HCEC 1CT (cell line): Measurements from ENCODE around the gene BMP7.
"Not testable (repeated sequence)": the region's sequence is repeated elsewhere in the genome, so short reads cannot be mapped to it uniquely, and the experiment has no call there.

Experiments
- DNase-seq: peaks from one replicate; pipeline ENCODE4 v3.0.0-alpha.2; 2017

The BMP7 gene

DNA sequence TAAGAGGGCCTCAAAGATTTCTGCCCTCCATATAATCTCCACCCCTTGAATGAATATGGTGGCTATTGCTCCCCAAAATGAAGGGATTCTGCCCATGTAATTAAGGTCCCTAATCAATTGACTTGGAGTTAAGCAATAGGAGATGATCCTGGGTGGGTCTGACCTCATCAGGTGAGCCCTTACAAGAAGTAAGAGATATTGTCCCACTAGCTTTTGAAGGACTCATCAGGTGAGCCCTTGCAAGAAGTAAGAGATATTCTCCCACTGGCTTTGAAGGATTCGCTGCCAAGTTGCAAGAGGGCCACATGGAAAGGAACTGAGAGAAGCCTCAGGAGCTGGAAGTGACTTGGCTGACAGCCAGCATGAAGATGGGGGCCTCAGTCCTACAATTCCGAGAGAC is 103.4 kb downstream of the BMP7 start:
- no peak for DNase-seq

- no peak for DNase-seq
Measured at GRCh38 chr20:57162362-57162652, 104.1 kb downstream of the BMP7 start.

DNA sequence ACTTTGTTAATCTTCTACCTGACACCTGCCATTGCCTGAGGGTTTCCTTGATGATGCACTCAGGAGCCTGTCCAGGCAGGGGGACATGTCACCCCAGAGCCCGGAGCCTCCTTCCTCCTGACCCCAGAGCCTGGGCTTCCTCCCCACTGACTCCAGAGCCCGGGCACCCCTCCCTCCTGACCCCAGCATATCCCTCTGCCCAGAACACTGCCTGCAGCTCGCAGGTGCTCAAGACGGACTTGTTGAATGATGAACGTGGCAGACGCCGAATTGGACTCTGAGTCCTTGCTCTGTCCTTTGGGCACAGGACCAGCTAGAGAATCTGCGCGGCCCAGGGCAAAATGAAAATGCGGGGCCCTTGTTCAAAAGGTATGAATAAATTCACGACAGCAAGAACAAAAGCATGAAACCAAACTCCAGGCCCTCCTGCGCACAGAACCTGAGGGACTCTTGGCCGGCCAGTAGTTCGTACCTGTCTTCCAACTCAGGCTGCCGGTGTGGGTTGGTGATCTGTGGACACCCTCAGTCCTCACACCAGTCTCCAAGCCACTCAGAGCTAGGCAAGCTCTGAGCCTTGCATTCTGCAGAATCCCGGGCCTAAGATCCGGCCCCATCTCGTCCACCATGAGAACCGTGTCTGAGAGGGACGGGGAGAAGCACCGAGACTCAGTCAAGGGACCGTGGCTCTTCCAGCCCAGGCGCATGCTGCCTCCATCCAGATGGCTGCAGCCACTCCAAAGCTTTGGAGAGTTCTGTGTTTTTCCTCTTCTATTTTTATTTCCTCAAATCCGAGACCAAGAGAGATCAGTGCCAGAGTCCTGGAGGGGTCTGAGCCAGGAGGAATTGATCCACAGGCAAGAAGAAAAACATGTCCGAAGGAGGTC is 104.7 kb downstream of the BMP7 start:
- no peak for DNase-seq

GRCh38 chr20:57160985-57161384 is 105.5 kb downstream of the BMP7 start:
- DNase-seq = no peak

DNA sequence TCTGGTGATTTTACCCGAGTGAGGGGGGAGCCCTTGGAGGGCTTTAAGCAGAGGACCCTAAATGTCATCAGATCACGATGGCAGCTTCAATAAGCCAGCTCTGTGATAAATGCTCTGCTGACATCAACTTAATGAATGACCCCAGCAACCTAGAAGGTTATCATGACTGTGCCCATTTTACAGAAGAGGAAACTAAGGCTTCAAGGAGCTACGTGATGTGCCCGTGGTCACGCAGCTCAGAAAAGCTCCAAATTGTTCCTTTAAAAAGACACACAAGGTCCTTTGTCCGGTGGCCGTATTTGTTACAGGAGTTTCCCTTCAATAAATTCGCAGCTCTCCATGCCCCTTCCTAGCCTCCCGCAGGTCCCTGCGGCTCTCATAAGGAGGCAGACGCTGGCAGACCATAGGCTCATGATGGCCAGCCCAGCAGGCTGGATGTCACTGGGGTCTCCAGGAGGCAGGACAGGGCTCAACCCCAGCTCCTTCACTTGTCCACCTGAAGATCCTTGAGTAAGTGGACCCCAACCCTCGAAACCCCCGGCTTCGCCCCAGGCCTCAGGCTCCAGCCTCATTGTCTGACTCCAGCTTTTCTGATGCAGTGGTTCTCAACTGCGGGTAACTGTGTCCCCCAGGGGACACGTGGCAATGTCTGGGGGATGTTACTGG is 106.4 kb downstream of the BMP7 start:
- DNase-seq = no peak

DNA sequence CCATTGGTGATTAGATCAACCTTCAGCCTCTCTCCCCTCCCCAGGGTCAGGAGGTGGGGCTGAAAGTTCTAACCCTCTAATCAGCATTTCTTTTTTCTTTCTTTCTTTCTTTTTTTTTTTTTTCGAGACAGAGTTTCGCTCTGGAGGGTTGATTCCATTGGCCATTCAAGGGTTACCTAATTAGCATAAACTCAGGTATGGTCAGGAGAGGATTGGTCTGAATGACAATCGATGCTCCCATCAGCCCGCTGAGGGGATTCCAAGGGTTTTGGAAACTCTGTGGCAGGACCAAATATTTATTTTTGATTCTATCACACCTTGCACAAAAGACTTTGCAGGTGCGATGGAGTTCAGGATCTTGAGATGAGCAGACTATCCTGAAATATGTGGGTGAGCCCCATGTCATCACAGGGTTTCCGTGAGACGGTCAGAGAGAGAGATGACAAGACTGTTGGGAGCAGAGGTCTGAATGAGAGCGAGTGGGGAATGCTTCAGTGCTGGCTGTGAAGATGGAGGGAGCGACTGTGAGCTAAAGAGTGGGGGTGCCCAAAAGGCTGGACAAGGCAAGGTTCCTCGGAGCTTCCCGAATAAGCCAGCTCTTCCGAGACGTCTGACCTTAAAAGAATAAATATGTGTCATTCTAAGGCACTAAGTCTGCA is 107.1 kb downstream of the BMP7 start:
- DNase-seq = no peak

DNA sequence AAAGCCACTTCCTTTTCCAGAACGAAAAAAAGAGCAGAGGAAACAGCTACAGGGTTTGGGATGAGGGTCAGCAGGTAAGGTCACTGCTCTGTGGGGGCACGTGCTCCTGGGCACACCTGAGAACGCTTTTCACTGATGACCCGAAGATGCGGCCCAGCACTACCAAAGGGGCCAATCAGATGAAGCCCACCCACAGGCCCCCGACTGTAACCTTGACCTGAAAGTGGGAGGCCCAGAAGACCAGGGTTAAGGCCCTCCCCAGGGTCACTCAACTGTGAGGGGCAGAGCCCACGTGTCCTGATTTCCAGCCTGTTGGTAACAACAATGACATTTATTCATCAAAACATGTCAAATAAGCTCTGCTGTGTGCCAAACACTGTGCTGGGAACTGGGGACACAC is 108.0 kb downstream of the BMP7 start:
- DNase-seq = no peak

DNA sequence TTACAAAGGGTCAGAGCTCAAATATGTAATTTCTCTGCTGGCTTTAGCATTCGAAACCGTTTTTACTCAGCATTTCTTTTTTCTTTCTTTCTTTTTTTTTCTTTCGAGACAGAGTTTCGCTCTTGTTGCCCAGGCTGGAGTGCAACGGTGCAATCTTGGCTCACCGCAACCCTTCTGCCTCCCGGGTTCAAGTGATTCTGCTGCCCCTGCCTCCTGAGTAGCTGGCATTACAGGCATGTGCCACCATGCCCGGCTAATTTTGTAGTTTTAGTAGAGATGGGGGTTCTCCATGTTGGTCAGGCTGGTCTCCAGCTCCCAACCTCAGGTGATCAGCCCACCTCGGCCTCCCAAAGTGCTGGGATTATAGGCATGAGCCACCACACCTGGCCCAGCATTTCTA is 108.7 kb downstream of the BMP7 start:
- DNase-seq = not testable (repeated sequence)

GRCh38 chr20:57157106-57157691 is 109.2 kb downstream of the BMP7 start:
- no peak for DNase-seq

DNA sequence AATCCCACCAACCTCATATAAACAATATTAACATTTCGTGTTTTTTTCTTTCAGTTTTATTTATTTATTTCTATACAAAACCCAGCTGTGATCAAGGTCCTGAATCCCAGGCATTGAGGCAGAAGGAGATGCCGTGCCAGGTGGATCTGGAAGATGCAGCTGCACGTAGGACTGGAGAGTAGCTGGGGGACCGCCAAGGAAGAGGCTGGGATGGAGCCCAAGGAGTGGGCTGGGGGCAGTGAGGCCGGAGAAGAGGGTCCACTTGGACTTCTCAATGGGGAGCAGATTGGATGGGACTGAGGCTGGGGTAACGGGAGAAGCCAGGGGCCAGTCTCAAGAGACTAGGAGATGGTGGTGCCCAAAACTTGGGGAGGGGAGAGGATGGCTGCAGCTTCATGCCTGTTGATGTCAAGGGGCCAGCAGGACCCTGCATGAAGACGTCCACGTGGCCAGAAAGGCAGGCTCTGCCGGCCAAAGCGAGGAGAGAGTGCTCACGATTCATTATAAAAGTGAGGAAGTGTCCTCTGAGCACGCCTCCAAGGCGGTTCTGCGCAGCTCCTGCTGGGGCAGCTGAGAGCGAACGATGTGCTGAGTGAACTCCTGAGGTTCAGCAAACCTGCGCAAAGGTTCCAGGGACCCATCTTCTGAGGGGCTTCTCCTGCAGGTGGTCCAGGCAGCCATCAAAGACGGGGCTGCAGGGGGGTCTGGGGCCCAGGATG is 110.3 kb downstream of the BMP7 start:
- no peak for DNase-seq

GRCh38 chr20:57155415-57155814 is 111.0 kb downstream of the BMP7 start:
- DNase-seq = no peak

- no peak for DNase-seq
Measured at GRCh38 chr20:57153238-57153905, 113.1 kb downstream of the BMP7 start.

DNA sequence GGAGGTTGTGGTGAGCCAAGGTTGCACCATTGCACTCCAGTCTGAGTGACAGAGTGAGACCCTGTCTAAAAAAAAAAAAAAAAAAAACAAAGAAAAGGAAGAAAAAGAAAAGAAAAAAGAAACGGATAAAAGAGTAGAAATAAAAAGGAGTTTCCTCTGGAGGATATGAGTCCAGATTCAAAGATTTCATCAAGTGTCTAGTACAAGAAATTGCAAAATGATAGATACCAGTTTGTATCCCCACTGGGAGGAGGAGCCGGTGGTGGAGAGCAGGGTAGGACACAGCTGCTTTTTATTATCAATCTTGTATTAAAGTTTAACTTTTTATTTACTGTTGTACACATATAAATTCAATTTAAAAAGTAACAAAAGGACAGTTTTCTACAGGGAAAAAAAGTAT is 113.9 kb downstream of the BMP7 start:
- DNase-seq = no peak

- no peak for DNase-seq
Measured at GRCh38 chr20:57150559-57150958, 115.9 kb downstream of the BMP7 start.

- DNase-seq = no peak
Measured at GRCh38 chr20:57148263-57148662, 118.2 kb downstream of the BMP7 start.

GRCh38 chr20:57147185-57147584 is 119.3 kb downstream of the BMP7 start:
- no peak for DNase-seq

GRCh38 chr20:57146155-57146554 is 120.3 kb downstream of the BMP7 start:
- no peak for DNase-seq

DNA sequence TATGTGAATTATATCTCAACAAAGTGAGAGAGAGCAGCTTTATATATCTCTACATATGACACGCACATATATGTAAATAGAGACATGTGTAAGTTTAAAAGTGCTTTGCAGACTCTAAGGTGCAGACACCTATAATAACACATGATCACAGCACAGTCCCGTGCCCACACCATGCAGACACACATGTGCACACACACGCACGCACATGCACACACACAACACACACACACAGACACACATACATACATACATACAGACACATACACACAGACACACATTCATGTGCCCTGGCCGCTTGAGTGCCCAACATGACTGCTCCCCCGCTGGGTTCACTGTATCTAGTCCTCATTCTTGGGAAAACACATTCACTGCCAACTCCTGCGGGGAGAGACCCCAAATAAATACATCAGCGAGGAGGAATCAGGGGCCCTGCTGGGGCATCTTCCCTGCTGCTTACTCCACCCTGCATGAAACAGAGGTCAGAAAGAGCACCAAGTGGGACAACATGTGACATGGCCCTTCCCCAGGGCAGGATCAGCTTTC is 121.3 kb downstream of the BMP7 start:
- no peak for DNase-seq

GRCh38 chr20:57143173-57143572 is 123.3 kb downstream of the BMP7 start:
- DNase-seq = no peak

- DNase-seq = no peak
Measured at GRCh38 chr20:57142667-57143066, 123.8 kb downstream of the BMP7 start.

GRCh38 chr20:57141492-57141891 is 124.9 kb downstream of the BMP7 start:
- no peak for DNase-seq

DNA sequence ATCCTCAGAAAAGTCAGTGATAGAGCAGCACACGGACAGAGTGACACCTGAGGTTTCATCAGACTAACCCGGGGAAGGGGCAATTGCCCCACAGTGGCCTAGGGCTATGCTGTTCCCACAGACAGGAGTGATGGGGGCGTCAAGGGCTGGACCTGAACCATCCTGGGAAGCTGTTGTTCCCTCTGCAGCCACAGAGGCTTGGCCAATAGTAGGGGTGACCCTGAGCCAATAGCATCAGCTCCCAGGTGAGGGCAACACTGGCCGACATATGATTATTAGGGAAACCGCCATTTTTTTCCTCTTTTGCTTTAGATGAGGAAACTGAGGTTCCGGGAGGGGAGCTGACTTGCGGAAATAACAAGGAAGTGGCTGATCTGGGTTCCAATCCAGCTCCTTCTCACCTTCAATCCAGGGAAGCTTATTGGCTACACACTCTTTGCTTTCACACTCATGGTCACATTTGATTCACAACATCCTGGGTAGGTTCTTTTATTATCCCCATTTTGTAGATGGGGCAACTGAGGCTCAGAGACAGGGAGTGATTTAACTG is 126.0 kb downstream of the BMP7 start:
- no peak for DNase-seq
